ENCODE results near the gene BIRC5.

GRCh38 chr17:78248051-78248914 is 34.2 kb downstream of the BIRC5 start:
- TF ChIP-seq CTCF (optimal IDR thresholded peaks at IDR 0.05 in 1 of 3, IDR thresholded peaks at IDR 0.05 in 1 of 3, conservative IDR thresholded peaks at IDR 0.05 in 1 of 3; ENCODE audit: extremely low read depth in 1 of 3, insufficient read depth in 2 of 3, low read length in 3 of 3) (no peak), EZH2 (IDR thresholded peaks at IDR 0.05; ENCODE audit: low read length) (no peak)

All from keratinocyte (primary cell).